HG03558 (cell line): ENCODE results near the gene CCSER2.
"Not testable (repeated sequence)": the region's sequence is repeated elsewhere in the genome, so short reads cannot be mapped to it uniquely, and the experiment has no call there.

Experiments used
- ATAC-seq: cut with Tn5 transposase; IDR thresholded peaks from one replicate; pipeline ENCODE4 v1.9.1; 2021; ENCODE audit warnings: moderate number of reproducible peaks; ENCODE audit not compliant: unreplicated experiment; ENCODE audit errors: extremely low read depth

Gene CCSER2

DNA sequence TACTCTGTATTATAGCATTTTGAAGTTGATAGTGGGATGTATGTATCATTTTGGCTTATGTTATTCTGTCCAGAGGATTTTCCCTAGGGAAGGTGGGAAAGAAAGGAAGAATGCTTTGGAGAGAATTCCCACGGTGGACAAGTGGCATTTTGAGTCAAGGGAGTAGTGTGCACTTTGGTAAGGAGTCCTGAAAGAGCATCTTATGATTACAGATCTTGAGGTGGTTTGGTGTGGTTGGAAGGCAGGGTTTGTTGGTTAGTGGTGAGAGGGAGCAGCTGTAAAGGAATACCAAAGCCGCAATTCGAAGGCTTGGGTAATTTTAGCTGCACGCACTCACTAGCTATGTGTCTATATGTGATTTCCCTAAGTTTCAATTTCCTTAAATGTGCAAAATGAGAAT is 16.1 kb downstream of the CCSER2 start:
- no peak for ATAC-seq

- not testable (repeated sequence) for ATAC-seq
Measured at GRCh38 chr10:84347575-84348002, 19.2 kb downstream of the CCSER2 start.

DNA sequence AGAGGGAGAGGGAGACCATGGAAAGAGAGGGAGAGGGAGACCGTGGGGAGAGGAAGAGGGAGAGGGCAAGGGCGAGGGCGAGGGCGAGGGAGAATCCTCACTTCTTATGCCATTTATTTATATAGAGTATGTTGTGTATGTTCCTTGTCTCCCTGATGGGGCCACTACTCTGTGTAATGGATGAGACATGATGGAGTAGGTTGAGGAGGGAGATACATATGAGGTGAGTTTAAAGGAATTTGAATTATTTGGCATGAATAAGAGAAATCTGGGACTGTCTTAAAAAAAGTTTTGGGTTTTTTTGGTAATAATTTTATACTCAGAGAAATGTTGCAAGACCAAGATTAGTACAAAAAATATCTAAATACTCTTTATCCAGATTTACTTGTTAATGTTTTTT is 20.1 kb downstream of the CCSER2 start:
- ATAC-seq = no peak

DNA sequence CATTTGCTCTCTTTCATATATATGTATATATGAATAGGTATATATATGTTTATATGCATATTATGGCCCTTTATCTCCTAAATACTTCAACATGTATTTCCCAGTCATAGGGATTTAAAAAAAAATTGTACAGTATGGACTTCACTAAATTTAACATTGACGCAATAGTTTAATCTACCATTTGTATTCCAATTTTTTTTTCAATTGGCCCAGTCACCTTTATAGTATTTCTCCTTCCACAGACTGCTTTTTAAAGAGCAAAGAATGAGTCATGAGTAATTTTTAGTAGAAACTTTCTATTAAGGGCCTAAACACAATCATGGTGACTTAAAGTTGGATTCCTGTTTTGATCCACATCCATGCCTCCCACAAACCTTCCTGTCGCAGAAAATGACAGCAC is 20.5 kb downstream of the CCSER2 start:
- ATAC-seq = no peak

DNA sequence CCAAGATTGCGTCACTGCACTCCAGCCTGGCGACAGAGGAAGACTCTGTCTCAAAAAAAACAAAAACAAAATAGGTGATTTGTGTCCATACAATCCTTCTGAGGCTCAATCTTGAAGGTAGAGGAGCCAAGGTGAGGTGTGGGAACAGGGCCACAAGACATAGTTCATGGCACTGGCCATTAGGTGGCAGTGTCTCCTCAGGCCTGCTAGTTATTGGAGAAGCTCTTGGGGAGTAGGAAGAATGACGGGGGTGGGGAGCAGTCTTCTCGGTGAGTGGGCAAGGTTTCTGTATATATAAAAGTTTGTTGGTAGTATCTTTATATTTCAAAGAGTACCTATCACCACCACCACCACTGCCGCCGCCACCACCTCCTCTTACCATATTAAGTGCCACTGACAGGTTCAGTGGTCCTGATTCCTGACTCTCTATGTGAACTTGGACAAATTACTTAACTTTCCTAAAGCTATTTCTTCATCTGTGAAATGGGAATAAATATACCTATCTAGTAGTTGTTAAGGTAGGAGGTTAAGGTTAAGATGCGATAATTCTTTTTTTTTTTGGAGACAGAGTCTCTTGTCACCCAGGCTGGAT is 24.0 kb downstream of the CCSER2 start:
- peak; percentile 84 for ATAC-seq

DNA sequence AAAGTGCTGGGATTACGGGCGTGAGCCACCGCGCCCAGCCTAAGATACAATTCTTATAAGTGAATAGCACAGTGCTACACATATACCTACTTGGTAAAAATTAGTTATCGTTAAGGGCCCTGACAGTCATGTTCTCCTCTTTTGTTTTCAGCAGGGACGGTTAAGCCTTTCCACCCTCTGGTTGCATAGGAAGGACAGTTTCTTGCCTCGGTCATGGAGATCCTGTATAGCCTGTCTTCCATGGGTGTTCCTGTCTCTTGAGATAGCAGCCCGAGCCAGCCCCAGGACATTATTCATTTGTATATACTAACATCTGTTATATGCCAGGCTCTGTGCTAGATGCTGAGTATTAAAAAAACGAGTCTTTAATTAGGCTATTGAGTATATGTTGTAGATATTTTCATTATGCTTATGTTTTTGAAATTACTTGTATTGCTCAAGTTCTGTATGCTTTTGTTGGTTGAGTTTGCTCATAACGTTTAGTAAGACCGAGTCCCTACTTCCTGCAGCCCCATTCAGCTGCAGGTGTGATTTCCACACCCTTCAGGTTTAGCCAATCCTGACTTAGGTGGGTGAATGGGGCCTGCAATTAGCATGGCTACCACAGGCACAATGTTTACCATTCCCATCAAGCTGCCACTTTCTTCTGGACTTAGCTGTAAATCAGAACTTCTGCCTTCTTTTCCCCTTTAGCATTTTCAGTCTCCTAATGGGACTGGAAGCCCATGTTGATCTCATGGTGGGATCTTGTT is 24.8 kb downstream of the CCSER2 start:
- ATAC-seq = no peak

DNA sequence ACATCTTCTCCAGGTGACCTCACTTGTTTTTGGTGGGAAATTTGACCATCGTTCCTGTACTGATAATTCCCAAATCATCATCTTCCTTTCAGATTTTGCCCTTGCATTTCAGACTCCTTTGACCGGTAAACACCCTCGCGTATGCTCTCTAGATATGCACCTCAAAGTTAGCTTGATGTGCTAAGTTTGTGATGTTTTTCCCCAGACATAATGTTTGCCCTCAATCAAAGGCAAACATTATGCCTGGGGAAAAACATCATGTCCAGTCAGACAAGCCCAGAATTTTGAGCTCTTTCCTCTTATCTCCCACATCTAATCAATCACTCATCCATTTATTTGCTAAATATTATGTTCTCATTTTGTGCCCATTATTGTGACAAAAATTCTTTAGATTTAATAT is 26.2 kb downstream of the CCSER2 start:
- no peak for ATAC-seq

GRCh38 chr10:84355106-84355505 is 26.7 kb downstream of the CCSER2 start:
- ATAC-seq = no peak

GRCh38 chr10:84356928-84357327 is 28.5 kb downstream of the CCSER2 start:
- no peak for ATAC-seq

GRCh38 chr10:84358743-84359142 is 30.4 kb downstream of the CCSER2 start:
- ATAC-seq = no peak

DNA sequence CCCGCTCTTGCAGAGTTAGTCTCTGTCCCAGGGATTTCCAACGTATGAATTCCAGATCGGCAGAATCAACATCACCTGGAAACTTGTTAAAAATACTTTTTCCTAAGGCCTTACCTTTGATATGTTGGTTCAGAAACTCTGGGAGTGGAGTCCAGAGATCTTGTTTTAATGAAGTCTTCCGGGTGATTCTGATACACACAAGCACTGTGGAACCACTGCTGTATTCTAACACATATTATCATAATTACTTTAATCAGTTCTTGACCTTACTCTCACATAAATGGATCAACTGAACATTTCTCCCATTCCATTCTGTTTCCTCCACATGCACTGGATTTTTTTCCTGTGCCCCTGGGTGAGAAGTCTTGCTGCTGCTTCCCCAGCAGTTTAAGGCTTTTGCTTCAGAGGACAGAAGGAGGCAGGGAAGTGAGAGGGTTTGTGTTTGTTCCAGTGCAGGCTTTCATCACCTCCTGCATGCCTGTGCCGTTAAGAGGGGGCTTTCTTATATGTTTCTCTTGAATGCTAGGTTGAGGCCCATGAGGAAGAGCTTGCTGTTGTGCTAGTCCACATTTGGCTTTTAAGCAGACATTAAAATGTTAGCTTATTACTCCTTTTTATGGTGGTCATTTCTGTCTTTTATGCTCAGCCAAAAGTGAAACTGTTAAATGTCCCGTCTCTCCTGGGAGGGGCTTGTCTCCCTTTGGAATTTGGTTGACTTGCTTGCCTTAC is 32.4 kb downstream of the CCSER2 start:
- ATAC-seq = no peak

GRCh38 chr10:84365335-84365881 is 37.0 kb downstream of the CCSER2 start:
- ATAC-seq = no peak

DNA sequence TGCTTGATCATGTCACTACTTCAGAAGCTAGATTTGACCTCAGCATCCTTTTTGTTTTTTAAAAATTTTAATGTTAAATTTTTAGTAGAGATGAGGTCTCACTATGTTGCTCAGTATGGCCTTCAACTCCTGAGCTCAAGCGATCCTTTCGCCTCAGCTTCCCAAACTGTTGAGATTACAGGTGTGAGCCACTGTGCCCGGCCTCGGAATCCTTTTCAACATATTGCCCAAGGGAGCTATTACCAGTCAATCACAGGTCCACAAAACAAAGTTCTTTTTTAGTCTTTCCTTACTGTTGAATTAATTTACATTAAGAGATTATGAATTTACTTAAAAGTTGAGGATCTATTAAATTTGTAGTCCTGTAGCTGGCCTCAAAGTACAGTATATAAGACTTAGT is 37.7 kb downstream of the CCSER2 start:
- ATAC-seq = no peak

DNA sequence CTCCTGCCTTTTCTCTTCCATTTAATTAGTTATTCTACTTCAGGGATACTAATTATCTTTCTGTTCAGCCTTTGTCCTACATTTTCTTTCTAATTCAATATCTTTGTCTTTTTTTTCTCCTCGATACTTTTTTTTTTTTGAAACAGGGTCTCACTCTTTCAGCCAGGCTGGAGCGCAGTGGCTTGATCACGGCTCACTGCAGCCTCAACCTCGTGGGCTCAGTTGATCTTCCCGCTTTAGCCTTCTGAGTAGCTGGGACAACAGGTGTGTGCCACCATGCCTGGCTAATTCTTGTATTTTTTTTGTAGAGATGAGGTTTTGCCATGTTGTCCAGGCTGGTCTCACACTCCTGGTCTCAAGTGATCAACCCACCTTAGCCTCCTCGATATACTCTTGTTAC is 38.9 kb downstream of the CCSER2 start:
- no peak for ATAC-seq

DNA sequence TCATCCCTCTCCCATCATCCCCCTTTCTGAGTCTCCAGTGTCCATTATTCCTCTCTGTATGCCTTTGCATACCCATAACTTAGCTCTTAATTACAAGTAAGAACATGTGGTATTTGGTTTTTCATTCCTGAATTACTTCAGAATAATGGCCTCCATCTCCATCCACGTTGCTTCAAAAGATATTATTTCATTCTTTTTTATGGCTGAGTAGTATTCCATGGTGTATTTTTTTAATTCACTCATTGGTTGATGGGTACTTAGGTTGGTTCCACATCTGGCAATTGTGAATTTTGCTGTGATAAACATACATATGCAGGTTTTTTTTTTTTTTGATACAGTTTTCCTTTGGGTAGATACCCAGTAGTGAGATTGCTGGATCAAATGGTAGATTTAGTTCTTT is 40.4 kb downstream of the CCSER2 start:
- ATAC-seq = no peak

- no peak for ATAC-seq
Measured at GRCh38 chr10:84370283-84370682, 41.9 kb downstream of the CCSER2 start.

DNA sequence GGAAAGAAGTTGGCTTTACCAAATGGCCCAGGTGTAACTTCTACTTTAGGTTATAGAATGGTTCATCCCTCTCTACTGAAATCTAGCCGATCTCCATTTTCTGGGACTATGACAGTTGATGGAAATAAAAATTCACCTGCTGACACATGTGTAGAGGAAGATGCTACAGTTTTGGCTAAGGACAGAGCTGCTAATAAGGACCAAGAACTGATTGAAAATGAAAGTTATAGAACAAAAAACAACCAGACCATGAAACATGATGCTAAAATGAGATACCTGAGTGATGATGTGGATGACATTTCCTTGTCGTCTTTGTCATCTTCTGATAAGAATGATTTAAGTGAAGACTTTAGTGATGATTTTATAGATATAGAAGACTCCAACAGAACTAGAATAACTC is 43.6 kb downstream of the CCSER2 start:
- ATAC-seq = no peak

GRCh38 chr10:84373000-84373399 is 44.6 kb downstream of the CCSER2 start:
- ATAC-seq = no peak

- no peak for ATAC-seq
Measured at GRCh38 chr10:84374455-84374854, 46.1 kb downstream of the CCSER2 start.

DNA sequence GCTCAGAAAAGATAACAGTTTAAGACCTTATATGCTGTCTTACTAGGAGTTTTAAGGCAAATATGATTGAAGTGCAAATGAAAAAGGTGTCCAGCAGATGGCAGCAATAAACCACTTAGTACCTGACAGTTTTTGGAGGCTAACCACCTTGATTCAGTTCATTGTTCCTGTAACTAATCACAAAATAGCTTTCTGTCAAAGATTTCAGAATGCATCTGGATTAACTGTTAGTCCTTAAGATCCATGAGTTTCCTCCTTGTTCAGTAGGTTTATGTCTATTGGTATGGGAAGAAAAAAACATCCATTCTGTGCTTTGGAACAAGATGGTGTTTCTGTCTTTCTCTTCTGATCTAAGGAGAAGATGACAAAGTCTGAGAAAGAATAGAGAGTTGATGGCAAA is 46.6 kb downstream of the CCSER2 start:
- no peak for ATAC-seq

DNA sequence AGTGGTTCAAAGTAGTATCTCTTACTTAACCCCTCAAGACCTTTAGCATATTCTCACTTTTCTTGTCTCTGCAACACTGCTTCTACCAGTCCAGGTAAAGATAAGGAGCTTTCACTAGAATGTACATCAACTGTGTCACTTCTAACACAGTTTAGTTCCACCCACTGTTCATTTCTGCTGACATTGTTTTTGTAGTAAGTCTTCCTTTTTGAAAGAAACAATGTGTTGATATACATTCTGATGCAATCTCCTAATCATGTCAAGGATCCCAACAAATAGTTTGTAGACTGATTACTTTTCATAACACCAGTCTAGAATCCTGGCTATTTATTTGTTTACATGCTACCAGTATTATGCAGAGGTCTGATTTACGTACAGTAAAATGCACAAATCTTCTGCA is 47.5 kb downstream of the CCSER2 start:
- ATAC-seq = no peak
